Activated T-cell treated with anti-CD3 and anti-CD28 coated beads, Interleukin-2, amount 50 U/mL, for 48 hours (primary cell): ENCODE results near the gene CTNNA1.
A peak's percentile ranks its signal among the peaks of the same experiment; 100 is the strongest.

ENCODE experiments used
- DNase-seq, 2 experiments: peaks; one replicate each; pipeline ENCODE4 v3.0.0-alpha.2; 2020

Gene CTNNA1

DNA sequence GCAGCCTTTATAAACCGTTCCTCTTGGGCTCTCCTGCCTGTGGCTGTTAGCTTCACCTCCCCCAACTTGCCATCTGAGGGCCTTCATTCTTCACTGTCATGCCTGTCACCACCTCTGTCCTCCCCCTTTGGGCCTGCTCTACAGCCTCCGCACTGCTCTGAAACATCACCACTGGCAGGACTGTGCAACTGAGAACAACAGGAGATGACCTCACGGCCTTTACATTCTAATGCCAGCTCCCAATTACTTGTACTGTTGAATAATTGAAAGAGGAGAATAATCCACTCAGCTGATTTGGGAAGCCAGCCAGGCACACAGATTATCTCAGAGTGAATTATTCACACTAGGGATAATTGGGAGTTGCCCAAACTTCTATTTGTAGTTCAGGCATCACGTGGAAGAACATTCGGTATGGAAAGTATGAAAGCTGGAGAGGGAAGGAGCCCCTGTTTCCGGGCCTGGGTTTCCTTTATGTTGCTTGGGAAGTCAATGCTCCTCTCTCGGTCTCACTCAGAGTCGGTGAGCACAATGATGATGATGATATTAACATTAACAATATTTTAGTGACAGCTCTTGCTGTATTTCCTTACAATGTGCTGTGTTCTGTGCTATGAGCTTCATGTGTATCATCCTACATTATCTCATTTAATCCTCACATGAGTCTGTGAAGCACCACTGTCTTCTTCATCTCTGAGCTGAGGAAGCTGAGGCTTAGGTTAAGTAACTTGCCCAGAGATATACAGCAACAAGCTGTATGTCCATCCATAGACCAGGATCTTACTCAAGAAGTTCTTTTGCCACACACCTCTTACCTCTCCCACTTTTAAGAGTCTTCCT lies 221.2 kb downstream of the CTNNA1 start:
- no peak for DNase-seq

DNA sequence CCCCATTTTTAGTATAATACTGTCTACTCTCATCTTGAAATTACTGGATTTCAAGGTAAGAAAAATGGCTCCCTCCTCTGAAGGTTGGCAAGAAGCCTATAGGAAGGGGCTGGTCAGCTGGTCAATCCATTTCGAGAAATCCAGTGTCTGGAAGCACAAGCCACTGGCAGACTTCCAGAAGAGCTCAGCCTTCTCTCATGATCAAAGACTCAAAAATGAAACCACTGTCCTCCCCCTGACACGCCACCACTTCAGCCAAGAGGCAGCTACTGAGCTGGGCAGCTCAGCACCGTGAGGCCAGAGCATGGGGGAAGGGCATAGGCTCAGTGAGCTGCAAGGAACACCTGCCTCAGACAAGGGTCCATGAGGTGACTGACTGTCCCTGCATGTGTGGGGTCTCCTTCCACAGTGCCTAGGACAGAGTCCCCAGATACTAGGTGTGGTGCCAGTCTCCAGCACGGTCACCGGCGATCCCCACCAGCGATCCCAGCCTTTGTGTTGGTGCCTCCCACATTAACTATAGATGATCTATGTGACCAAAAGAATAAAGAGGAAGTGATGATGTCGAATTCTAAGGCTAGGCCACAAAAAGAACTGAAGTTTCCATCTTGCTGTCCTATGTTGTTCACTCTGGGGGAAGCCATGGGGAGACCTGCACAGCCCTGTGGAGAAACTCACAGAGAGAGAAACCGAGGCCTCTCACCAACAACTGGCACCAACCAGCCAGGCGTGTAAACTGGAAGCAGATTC lies 222.0 kb downstream of the CTNNA1 start:
- DNase-seq, result no peak

DNA sequence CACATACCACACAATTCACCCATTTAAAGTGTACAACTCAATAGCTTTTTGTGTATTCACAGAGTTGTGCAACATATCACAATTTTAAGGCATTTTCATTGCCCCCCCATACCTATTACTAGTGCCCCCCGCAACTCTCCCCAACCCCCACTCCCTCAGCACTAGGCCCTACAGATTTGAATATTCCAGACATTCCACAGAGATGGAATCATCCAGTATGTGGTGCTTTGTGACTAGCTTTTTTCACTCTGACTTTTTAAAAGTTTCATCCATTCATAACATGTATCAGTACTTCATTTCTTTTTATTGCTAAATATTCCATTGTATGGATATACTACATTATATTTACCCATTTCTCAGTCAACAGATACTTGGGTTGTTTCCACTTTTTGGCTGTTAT lies 224.9 kb downstream of the CTNNA1 start:
- DNase-seq, result no peak

DNA sequence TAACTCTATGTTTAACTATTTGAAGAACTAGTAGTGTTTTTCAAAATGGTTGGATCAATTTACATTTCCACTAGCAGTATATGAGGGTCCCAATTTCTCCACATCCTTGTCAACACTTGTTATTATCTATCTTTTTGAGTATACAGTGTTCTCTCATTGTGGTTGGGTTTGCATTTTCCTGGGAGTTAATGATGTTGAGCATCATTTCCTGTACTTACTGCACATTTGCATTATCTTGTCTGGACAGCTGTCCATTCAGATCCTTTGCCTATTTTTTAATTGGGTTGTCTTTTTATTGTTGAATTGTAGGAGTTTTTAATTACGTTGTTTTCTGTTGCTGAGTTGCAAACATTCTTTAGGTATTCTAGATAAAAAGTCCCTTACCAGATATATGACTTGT lies 225.4 kb downstream of the CTNNA1 start:
- DNase-seq, result no peak

DNA sequence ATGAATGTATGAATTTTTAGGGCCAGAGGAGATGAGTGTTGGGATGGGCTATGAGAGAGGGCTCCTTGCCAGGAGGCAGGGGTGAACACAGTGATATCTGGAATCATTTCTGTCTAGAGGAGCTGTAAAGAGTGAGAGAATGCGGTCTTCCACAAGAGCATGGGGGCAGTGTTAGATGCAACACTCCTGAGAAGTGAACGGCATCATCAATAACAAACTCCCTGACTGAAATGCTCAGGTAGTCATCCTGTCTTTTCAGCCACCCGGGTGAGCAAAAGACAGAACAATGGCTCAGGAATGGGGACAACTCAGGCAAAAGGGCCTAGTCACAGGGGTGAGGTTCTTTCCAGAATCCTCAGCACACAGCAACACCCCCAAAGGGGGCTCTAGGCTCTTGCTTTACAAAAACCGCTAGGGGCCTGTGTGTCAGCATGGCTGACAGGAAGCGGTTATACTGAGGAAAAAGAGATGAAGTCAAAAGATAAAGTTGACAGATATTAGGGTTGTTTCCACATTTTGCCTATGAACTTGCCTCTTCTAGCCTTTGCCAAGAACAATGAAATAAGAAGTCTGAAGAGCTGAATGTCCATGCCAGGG lies 226.6 kb downstream of the CTNNA1 start:
- DNase-seq, result peak; percentile 44 to 51

DNA sequence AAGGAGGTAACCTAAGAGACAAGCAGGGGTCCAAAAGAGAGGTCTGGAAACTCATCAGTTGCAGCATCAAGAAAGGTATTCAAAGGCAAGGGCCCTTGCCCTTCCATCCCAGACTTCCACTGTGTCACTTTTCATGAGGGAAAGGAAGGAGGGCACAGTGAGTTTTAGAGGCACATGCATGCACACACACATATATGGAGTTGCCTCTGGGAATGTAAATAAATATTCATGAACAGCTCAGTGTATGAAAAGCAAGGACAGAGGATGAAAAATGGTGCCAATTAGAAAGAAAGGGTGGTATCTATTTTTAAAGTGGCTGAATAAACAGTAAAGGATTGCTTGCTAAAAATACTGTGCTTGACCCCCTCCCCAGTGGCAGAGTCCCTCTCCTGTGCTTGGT lies 227.2 kb downstream of the CTNNA1 start:
- DNase-seq, result no peak

DNA sequence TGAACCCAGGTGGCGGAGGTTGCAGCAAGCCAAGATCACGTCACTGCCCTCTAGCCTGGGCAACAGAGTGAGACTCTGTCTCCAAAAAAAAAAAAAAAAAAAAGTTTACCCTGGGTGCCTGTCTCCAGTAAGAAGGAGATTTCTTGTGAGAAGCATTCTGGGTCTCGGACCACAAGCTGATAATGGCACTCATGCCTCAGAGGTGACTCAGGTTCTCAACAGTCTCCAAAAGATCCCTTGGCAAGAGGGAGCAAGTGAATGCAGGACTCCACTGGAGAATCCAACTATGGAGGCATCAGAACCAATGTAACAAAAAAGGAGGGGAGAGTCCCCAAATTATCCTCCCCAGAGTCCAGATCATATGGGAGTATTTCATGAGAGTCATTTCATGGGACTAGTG lies 227.9 kb downstream of the CTNNA1 start:
- DNase-seq, result no peak

DNA sequence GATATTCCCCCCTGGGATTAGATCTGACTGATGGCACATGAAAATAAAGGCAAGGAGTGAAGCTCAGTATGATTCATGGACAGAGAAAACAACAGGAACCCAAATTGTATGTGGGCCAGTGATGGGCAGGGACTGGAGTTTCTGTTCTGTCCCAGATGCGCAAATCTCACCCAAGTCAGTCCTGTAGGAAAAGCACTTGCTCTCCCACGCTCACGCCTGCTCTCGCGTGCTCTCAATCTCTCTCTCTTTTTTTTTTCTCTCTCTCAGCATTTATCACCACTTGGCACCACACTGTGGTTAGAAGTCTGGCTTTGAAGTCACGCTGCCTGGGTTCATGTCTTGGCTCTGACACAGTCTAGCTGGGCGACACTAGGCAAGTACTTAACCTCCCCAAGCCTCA lies 228.4 kb downstream of the CTNNA1 start:
- DNase-seq, result peak; percentile 33 to 36

DNA sequence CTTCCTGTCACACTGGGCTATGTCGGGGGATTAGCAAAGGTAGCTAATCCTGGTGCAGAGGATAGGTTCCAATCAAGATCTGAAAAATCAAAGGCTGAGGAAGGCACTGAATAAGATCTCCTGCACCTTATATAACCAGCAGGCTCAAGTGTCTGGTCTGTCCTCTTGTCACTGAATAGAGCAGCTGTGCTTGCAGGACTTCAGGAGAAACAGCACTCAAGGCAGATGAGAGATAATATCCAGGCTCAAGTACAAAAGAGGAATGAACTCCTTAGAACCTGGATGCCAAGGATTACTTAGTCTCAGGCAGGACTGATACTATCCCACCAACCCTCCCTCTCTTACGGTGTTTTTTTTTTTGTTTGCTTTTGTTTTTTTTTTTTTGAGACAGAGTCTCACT lies 230.8 kb downstream of the CTNNA1 start:
- DNase-seq, result no peak
